HG02840 (cell line): ENCODE results near the gene PPP1R8.

Experiments
- ATAC-seq: cut with Tn5 transposase; IDR thresholded peaks from one replicate; pipeline ENCODE4 v1.9.1; 2021; ENCODE audit warnings: mild to moderate bottlenecking, moderate library complexity, moderate number of reproducible peaks; ENCODE audit not compliant: unreplicated experiment, low FRiP score

PPP1R8 gene

DNA sequence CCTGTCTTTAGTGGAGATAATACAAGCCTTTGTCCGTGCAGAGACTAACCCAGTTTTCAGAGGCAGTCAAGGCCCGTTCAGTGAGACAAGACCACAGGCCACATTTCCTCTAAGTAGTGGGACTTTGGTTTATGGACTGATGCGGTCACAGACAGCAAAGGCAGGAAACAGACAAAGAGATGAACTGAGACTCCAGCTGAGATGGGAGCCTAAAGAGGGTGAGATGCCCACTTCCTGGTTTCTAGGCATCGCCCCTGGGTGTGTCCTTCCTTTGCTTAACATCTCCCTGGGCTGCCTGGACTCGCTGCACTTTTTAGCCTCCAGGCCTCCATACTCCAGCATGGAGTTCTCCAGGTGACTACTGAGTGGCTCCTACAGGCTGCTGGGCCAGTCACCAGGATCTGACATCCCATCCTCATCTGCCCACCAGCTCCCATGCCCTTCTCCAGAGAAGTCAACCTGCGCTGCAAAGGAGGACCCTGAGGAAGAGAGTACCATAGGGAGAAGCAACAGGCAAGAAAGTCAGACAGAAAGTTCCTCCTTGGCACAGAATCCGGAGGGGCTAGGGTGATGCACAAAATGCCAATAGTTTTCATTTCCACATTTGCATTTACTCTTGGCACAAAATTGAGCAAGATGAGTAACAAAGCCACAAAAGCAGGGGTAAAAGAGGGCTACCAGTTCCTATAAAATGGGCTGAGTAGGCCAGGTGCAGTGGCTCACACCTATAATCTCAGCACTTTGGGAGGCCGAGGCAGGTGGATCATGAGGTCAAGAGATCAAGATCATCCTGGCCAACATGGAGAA is 56.8 kb downstream of the PPP1R8 start:
- no peak for ATAC-seq

DNA sequence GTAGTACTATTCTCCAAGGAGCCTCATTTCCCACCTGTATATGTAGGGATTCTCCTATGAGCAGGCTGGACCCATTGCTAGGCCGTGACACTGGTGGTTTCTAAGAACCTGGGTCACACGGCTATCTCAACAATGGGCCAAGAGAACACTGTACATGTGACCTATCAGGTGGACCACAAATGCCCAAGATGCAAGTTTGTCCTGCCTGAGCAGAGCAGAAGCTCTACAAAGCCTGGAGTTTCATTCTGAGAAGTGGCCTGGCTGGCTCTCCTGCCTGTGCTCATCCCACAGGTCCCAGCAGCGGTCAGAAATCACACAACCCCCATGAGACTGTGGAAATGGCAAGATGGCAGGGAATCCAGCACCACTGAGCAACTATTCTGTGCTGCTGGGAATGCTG is 58.9 kb downstream of the PPP1R8 start:
- ATAC-seq: no peak

DNA sequence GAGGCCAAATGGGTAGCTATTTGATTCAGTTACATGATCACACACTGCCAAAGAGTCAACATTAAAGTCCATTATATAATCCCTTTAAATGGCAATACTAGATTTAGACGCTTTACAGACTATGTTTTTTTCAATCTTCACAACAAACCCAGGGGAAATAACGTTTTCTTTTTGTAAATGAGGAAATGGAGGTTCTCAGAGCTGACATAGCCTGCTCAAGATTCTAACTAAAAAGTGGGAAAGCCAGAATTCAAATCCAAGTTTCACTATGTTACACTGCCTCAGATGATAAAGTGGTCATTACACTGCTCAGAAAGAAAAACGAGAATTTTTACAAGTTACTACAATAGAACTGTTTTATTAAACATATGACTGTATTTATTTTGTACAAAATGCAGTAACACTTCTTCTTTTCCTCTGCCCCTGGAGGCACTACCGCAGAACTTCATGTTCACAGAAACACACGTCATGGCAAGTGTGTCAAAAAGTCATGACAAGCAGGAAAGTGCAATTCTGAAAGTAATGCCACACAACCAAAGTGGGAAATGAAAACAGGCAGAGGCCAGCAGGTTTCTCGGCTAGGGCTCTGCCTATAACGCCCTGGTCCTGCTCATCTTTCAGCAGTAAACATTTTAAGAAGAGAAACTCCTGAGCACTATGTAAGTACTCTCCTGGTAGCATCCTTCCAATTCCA is 60.8 kb downstream of the PPP1R8 start:
- ATAC-seq: no peak

DNA sequence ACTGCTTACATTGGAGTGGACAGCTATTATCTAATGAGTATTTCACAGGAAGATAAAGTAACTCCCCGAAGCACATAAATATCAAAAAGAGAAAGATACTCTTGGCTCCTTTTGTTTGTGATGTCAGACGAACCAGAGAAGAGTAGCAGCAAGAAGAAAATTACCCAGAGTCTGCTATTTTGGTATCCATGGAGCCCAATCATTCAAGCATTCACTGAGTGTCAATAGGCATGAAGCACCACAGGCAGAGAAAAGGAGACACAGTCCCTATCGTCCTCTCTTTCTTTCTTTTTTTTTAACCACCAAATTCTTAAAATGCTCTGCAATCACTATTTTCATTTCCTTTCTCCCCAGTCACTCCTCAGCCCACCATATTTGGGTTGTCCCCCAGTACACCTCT is 63.9 kb downstream of the PPP1R8 start:
- no peak for ATAC-seq
